Cerebellar nuclear complex (tissue), 1 donor: ENCODE measurements around the gene CD163L1.
"Not testable (repeated sequence)": the region's sequence is repeated elsewhere in the genome, so short reads cannot be mapped to it uniquely, and the experiment has no call there.

Source experiments
- DNase-seq, 2 experiments: peaks; one replicate each; lab custom pipeline; 2025; lab: John Stamatoyannopoulos, UW

CD163L1 gene

DNA sequence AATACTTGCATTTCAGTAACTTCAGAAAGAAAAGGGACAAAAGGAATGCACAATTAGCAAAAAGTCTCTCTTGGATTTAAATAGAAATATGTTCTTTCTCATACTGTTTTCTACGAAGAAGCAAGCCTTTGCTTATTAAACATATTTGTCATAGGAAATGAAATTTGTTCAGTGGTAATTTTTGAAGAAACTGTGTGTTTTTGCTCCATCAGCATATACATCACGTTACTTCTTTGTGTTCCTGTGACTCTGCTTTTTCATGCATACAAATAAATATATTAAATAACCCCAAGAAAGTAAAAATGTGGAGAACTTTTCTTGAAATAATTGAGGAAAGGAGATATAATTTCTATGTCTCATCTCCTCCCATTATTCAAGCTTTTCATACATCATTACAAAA lies 39.7 kb downstream of the CD163L1 start:
- DNase-seq = no peak

DNA sequence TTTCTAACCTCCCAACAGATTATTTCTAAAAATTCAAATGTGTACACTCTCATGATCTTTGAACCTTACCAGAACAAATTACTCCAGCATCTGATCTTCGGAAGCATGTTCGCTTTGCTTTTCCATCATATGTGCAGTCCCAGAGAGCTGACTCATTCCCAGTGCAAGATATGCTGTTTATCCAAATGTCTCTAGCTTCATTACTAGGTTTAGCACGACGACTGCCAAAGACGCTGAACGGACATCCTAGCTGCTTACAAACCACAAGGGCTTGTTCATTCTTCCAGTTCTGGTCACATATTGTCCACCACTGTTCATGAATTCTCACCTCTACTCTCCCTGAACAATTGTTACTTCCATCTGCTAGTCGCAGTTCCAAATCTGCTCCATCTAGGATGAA lies 40.5 kb downstream of the CD163L1 start:
- no peak for DNase-seq

DNA sequence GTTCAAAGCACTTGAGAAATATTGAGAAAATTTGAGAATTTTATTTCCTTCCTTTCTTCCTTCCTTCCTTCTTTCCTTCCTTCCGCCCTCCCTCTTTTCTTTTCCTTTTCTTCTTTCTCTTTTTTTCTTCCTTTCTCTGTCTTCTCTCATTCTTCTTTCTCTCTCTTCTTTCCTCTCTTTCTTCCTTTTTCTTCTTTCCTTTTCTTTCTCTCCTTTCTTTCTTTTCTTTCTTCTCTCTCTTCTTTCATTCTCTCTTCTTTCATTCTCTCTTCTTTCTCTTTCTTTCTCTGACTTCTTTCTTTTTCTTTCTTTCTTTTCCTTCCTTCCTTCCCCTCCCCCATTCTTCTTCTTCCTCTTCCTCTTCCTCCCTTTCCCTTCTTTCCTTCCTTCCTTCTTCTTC lies 44.9 kb downstream of the CD163L1 start:
- DNase-seq = no peak

DNA sequence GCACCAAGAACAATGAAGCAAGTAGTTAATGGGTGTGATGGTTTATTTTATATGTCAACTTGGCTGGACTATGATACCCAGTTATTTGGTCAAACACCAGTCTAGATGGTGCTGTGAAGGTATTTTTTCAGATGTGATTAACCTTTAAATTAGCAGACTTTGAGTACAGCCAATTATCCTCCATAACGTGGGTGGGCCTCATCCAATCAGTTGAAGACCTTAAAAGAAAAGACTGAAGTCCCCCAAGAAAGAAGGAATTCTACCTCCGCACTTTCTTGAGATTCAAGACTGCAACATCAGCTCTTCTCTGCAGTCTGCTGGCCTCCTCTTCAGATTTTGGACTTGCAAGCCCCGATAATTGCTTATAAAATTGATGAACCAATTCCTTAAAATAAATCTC lies 47.5 kb downstream of the CD163L1 start:
- DNase-seq = no peak

DNA sequence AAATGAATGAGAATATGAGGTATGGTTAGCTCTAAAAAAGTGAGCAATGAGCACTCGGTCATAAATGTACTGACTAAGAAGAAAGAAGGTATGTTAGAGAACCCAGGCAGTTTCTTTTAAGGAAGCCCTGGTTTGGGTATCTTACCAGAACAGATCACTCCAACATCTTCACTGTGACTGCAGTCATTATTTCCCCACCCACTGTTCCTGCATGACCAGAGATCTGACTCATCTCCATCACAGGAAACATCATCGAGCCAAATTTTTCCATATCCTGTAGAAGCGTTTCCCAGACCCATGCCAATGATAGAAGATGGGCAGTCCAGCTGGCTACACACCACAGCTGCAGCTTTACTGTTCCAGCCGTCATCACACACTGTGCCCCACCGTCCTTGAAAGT lies 48.0 kb downstream of the CD163L1 start:
- DNase-seq = no peak

DNA sequence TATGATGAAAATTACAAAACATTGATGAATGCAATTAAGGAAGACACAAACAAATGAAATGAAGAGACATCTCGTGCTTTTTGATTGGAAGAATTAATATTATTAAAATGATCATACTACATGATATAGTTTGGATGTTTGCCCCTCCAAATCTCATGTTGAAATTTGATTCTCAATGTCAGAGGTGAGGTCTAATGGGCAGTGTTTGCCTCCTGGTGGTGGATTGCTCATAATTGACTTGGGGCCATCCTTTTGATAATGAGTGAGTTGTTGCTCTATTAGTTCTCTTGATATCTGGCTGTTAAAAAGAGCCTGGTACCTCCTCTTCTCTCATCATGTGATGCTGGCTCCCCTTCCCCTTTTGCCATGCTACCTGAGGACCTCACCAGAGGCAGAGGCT lies 56.7 kb downstream of the CD163L1 start:
- no peak for DNase-seq

DNA sequence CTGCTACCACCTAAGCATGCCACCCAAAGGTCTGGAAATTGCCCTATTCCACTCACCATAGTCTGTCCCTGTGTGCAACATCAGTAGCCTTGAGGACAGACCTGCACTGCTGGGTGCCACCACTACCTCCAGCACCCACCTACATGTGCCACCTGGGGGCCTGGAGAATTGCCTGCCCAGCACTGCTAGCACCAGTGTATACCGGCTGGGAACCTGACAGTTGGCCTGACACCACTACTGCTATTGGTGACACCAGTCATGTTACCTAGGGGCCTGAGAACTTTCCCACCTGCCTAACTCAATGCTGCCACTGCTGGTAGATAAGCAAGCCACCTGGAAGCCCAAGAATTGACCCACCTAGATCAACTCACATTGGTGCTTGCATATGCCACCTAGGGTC lies 60.8 kb downstream of the CD163L1 start:
- DNase-seq = no peak

DNA sequence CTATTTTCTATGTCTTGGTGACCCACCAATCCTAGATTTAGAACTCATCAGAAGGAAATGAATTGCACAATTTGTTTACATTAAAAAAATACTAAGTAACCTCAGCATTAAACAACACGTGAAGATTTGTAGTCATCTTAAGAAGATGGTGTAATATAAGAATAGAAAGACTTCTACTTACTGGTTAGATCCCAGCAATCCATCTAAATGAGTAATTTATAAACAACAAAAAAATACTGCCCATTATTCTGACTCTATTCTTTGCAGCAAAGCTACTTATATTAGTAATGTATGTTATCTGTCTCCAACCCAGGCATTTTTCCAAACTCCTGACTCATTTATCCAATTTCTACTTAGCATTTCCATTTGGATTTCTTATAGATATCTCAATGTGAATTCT lies 67.8 kb downstream of the CD163L1 start:
- no peak for DNase-seq

DNA sequence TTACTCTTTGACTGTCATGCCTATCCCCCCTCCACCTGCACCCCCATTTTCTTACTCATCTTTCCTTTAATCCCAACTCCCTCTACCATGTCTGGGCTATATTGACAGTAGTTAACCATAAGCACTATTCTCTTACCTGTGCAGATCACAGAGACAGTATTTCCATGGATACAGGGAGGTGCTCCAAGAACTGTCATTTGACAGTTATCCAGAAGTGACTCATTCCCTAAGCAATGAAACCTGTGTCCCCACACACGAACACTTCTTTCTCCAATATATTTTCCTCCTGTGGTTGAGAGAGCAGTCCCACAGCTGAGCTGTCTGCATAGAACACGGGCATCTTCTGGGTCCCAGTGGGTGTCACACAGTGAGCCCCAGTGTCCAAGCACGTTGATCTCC lies 68.8 kb downstream of the CD163L1 start:
- no peak for DNase-seq

DNA sequence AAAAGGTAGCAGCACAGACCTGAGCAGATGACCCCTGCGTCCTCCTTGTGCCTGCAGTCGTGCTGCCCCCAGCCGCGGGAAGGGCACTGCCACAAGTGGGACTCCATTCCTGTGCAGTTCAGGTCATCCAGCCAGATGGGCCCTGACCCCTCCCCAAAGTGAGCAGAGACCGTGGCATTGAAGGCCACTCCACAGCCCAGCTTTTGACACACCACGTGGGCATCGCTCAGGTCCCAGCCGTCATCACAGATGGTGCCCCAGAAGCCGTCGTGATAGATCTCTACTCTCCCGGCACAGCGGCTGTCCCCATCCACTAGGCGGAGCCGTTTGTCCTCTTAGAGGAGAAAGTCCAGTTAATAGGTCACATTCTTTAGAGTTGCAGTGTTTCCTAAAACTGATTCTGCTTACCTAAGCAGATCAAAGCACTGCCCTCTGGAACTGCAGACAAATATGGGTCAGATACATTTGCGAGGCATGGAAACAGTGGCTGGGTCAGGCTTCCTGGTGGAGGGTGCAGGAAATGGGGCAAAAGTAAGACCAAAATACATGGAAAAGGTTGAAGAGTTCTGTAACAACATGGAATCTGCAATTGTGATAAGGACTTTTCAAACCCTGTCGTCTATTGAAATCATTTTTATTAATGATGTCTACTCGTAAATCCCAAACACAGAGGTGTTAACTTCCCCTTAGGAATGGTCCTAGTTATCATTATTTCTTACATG lies 69.4 kb downstream of the CD163L1 start:
- DNase-seq = no peak

DNA sequence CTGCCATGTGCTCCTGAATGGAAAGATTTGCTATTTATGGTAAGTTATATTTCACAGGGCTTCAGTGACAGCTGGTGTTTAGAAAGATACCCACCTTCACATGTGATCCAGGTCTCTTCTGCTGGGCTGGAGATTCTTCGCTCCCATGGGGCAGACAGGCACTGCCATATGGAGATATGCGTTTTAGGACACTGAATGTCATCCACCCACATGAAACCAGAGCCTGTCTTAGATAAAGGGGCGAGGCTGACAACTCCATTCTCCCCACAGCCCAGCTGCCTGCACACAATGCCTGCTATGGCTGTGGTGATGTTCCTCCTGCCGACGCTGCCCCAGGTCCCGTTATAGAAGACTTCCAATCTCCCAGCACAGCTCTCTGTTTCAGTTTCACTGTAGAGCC lies 70.7 kb downstream of the CD163L1 start:
- no peak for DNase-seq

DNA sequence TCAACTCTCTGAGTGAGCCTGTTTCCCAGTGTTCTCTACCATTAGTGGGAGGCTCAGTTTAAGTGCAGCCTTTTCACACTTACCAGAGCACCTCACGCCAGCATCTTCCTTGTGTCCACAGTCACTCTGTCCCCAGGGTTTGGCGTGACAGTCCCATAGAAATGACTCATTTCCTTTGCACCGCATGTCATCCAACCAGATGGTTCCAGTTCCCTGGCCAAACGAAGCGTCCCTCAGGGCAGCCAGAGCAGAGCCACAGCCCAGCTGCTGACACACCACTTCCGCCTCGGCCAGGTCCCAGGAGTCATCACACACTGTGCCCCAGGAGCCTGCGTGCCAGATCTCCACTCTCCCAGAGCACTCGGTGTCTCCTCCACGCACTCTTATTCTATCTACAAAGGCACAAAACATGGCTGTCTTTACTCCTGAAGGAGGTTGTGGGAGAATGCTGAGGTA lies 74.7 kb downstream of the CD163L1 start:
- DNase-seq = no peak

DNA sequence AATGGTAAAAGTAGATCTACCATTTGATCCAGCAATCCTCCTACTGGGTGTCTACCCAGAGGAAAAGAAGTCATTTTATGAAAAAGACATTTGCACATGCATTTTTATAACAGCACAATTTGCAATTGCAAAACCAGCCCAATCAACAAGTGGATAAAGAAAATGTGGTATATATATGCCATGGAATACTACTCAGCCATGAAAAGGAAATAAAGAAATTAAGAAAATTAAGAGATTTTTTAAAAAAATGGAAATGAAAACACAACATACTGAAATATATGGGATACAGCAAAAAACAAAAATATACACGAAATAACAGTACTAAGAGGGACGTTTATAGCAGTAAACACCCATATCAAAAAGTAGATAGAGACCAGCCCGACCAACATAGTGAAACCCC lies 81.2 kb downstream of the CD163L1 start:
- no peak for DNase-seq

DNA sequence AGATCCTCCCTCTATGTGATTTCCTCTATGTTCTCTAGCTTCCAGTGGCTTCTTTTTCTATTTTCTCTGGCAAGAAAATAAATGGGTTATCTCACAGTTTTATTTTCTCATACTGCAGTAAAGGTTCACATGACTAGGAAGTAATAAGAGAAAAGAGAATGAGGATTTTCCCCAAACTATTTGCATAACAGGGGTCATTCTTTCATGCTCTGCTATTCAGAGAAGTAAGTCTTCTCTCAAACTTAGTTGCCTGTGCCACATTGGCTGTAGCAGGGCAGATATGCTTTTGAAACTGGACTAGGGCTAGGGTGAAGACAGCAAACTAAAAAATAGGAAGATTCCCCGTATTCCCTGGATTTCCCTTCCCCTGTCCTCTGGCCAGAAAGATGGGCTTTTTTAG lies 82.7 kb downstream of the CD163L1 start:
- no peak for DNase-seq

DNA sequence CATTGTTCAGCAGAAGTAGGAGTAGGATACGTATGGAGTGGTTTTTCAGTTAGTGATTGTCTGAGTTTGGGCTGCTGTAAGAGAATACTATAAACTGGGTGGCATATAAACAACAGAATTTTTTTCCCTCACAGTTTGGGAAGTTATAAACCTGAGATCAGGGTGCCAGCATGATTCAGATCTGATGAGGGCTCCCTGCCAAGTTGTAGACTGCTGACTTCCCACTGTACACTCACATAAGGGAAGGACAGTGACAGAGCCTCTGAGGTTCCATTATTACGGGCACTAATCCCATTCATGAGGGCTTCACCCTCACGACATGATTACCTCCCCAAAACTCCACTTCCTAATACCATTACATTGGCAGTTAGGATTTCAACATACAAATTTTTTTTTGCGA lies 89.4 kb downstream of the CD163L1 start:
- no peak for DNase-seq

DNA sequence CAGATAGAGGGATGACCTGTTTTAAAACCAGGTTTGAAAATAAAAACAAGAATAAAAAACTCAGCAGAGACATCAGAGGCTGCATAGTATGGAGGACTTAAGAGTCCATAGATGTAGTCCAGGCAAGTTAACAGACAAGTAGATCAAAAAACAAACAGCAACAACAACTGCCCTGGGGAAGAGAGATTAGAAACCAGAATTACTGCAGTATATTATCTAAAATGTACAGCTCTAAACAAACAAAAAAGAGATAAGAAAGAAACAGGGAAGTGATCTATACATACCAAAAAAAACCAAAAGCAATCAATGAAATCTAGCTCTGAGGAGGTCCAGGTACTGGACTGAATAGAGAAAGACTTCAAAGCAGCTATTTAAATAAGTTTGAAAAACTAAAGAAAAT lies 91.3 kb downstream of the CD163L1 start:
- no peak for DNase-seq

DNA sequence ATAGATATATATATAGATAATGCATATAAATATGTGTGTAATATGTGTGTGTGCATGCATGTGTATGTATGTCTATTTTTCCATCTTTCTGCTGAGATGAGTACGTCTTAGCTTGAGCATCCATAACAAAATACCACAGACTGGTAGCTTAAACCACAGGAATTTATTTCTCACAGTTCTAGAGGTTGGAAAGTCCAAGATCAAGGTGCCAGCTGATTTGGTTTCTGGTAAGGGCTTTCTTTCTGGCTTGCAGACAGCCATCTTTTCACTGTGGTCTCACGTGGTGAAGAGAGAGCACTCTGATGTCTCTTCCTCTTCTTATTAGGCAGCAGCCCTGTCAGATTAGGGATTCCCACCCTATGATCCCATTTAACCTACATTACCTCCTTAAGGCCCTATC lies 92.8 kb downstream of the CD163L1 start:
- DNase-seq = no peak

DNA sequence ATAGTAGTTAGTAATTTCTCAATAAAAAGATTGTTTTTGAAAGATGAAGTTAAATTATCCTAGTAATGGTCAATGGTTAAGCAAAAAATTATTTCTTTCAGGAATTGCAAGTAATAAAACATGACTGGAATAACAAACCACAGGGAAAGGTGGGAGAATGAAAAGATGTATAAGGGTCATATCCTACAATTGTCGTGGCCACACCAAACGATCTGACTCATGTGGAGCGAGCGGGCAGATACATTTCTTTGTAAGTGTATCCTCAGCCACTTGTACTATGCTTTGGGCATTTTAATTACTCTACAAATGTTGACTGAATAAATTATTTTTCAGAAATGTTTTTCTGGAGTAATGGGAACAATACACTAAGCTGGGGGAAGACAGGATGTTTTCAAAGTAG lies 94.5 kb downstream of the CD163L1 start:
- no peak for DNase-seq

DNA sequence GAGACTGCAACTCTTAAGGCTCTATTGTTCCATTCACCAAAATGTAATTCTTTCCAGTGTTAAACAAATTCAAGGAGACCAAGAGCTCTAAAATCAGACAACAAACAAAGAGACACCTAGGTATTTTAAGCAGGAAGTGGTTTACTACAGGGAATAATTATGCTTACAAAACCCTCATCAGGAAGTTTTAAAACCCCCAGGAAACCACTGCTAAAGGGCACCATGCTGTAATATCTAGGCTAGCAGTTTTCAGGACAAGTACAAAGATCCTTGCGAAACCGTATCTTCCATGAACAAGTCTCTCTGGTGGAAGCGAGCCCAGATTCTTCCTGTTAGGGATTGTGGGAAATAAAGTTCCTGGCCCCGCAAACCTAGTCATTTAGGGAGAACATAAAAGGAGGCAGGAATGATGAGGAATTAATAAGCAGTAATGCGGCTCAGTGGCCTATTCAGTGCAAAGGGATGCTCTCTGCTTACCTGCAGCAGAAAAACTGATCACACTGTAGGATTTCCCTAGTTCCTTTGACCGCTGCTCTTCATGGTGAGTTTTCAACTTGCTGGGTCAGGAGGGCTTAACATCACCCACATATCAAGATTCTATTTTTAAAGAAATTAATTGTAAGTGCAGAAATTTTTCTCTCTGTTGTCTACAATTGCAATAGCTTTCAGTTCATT lies 97.3 kb downstream of the CD163L1 start:
- no peak for DNase-seq

DNA sequence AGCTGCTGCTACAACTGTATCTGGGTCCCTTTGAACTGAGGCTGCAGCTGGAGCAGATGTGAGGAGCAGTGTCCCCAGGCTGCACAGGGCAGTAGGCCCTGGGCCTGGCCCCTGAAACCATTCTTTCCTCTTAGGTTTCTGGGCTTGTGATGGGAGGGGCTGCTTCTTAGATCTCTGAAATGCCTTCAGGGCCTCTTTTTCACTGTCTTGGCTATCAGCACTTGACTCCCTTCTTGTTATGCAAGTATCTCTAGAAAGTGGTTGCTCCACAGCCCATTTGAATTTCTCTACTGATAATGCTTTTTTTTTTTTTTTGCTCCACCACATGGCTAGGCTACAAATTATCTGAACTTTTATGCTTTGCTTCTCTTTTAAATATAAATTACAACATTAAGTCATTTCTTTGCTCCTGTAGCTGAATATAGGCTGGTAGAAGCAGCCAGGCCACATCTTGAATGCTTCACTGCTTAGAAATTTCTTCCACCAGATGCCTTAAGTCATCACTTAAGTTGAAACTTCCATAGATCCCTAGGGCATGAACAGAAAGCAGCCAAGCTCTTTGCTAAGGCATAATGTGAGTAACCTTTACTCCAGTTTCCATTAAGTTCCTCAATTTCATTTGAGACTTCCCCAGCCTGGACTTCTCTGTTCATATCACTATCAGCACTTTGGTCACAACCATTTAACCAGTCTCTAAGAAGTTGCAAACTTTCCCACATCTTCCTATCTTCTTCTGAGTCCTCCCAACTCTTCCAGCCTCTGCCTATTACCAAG lies 98.9 kb downstream of the CD163L1 start:
- no peak for DNase-seq

DNA sequence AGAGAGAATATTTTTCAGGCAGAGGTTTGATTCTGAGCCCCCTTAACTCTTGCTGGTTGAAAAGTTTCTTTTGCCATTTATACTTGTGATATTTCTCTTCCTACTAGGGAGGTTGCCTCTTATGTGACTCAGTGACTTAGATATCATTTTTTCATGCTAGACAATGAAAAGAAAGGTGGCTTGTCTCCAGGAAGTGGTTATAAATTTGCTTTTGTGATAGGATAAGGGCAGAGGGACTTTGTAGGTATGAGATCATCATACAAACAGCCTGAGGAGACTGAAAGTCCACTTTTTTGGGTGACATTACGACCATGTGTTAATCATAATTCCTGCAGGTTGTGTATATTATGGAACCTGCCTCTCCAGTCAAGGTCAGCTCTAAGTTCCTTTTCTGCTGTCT lies 104.3 kb downstream of the CD163L1 start:
- DNase-seq = no peak

DNA sequence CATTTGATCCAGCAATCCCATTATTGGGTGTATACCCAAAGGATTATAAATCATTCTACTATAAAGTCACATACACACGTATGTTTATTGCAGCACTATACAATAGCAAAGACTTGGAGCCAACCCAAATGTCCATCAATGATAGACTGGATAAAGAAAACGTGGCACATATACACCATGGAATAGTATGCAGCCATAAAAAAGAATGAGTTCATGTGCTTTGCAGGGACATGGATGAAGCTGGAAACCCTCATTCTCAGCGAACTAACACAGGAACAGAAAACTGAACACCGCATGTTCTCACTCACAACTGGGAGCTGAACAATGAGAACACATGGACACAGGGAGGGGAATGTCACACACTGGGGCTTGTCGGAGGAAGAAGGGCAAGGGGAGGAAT lies 106.2 kb downstream of the CD163L1 start:
- not testable (repeated sequence) for DNase-seq

DNA sequence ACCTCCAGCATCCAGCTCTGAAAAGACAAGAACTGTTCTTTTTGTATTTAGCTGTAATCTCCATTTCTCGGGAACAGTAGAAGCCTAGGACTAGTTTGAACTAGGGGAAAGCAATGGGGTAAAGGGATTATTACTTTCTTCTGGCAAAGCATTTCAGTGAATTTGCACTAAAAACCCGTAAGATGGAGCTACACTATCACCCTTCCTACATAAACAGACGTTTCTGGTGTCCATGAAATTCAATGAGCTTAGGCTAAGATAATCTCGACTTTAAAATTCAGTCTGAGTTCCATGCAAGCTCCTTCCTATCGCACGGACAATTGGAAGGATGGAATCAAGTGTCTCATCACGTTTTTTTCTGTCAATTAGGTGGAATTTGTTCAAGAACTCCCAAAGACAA lies 116.0 kb downstream of the CD163L1 start:
- DNase-seq = no peak
